Placental epithelial cell (primary cell): Measurements from ENCODE around the gene FAM167B. TPM values are rescaled to one million over a fixed set of nuclear protein-coding genes. Genes with fewer than 3 reads are reported as not detected.

Experiments
- small RNA-seq: library from RNA; depleted of rRNA; stranded (forward); fragments of <200 nt; gene quantifications from one replicate; pipeline ENCODE3, GENCODE V24; 2012
- total RNA-seq: library from RNA; depleted of rRNA; stranded (reverse); fragments of >200 nt; gene quantifications from 2 replicates; pipeline ENCODE4 v1.2.3, GENCODE V29; 2012

FAM167B gene
- 1.2 TPM in 1 of 2 replicates, not detected in the other for total RNA-seq

GRCh38 chr1:32246888-32247273 lies at the start of gene FAM167B:
Gene FAM167B, plus strand, starts transcription at chr1:32247222. Its CDS starts 200 bp downstream, at chr1:32247422.

GRCh38 chr1:32200226-32201010 lies 46.6 kb upstream of the FAM167B start, which contains the start of gene CCDC28B:
Gene CCDC28B, plus strand, starts transcription at chr1:32200595. Its CDS starts 1,341 bp downstream, at chr1:32201936.

DNA sequence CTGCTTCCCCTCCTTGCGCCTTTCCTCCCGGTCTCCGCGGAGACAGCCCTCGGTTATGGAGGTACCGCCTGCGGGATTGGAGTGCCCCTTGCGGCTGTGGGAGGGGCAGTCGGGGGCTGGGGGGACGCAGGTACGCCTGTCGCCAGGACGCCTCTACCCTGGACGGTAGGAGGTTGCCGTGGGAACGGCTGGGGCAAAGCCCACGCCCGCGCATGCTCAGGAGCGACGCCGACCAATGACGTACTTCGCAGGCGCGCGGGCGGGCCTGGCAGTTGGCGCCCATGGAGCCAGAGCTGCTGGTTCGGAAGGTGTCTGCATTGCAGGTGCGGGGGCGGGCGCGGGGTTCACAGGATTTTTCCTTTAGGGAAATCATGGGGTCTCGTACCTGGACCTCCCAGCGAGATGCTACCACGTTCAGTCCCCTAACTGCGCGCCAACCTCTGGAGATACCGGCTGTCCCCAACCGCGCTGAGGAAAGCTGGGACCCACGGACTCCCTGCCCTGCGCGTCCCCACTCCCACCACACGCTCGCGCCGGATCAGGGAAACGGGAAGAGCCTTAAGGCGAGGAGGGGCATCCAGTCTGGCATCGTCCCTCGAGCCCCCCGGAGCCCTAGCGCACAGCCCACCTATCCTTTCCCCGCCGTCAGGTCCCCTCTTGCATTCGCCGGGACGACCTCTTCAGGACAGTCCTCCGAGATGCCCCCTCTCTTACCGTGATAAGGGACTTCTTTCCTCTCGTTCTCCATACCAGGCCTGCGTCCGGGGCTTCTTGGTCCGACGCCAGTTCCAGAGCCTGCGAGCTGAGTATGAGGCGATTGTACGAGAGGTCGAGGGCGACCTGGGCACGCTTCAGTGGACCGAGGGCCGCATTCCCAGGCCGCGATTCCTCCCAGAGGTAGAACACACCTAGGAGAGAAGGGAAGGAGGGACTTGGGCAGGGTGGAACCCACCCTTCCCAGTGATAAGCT lies 41.3 kb upstream of the FAM167B start, which contains the start of gene IQCC:
IQCC (plus strand) TSS at position 271 of the 970 bp plus-strand sequence; CDS start at position 282, 11 bp downstream.

GRCh38 chr1:32208891-32209328 lies 38.1 kb upstream of the FAM167B start, which contains the start of gene DCDC2B:
Gene DCDC2B, plus strand, starts transcription at chr1:32209089. Its CDS starts 5 bp downstream, at chr1:32209094.

GRCh38 chr1:32221980-32222755 lies 24.9 kb upstream of the FAM167B start, which contains the start of the genes EIF3I and TMEM234:
Gene EIF3I, plus strand, starts transcription at chr1:32222407. Its CDS starts 35 bp downstream, at chr1:32222442.
Gene TMEM234, minus strand, starts transcription at chr1:32222353. Its CDS starts 31 bp downstream, at chr1:32222322.

GRCh38 chr1:32250893-32251716 lies 4.1 kb downstream of the FAM167B start, which contains the start of gene LCK:
Gene LCK, plus strand, starts transcription at chr1:32251265. Its CDS starts 23,065 bp downstream, at chr1:32274330.

GRCh38 chr1:32291708-32292538 lies 44.9 kb downstream of the FAM167B start, which contains the start of gene HDAC1:
Gene HDAC1, plus strand, starts transcription at chr1:32292083. Its CDS starts 87 bp downstream, at chr1:32292170.

Small RNA genes lying within 50 kb of the gene (small RNA-seq; reads per million reads assigned to genes)
- gene RF00017 (not detected), gene RF00019 (not detected)

Other genes starting within 250 kb of the FAM167B start
- gene KHDRBS1, start 233.4 kb upstream of the FAM167B start, total RNA-seq, result 49.5 and 52.6 TPM in 2 replicates
- 6.3 and 8.9 TPM in 2 replicates for gene TMEM39B, start 174.3 kb upstream of the FAM167B start, total RNA-seq
- 40.0 and 65.5 TPM in 2 replicates for gene KPNA6, start 139.2 kb upstream of the FAM167B start, total RNA-seq
- 53.4 and 62.5 TPM in 2 replicates for gene TXLNA, start 67.5 kb upstream of the FAM167B start, total RNA-seq
- gene CCDC28B, start 46.6 kb upstream of the FAM167B start, total RNA-seq, result 12.5 and 18.1 TPM in 2 replicates
- gene IQCC, start 41.6 kb upstream of the FAM167B start, total RNA-seq, result 0.54 and 0.79 TPM in 2 replicates
- not detected in 2 replicates for gene DCDC2B, start 38.1 kb upstream of the FAM167B start, total RNA-seq
- 19.4 and 29.1 TPM in 2 replicates for gene TMEM234, start 24.9 kb upstream of the FAM167B start, total RNA-seq
- gene EIF3I, start 24.8 kb upstream of the FAM167B start, total RNA-seq, result 163 and 360 TPM in 2 replicates
- gene LCK, start 4.0 kb downstream of the FAM167B start, total RNA-seq, result 1.2 and 2.4 TPM in 2 replicates
- 72.1 and 80.5 TPM in 2 replicates for gene HDAC1, start 44.9 kb downstream of the FAM167B start, total RNA-seq
- gene MARCKSL1, start 89.0 kb downstream of the FAM167B start, total RNA-seq, result 11.0 and 43.6 TPM in 2 replicates
- gene FAM229A, start 115.3 kb downstream of the FAM167B start, total RNA-seq, result 2.4 and 3.9 TPM in 2 replicates
- 0.39 TPM in 1 of 2 replicates, not detected in the other for gene TSSK3, start 115.3 kb downstream of the FAM167B start, total RNA-seq
- gene BSDC1, start 147.2 kb downstream of the FAM167B start, total RNA-seq, result 68.7 and 76.1 TPM in 2 replicates
- 0.22 and 0.79 TPM in 2 replicates for gene ZBTB8B, start 217.8 kb downstream of the FAM167B start, total RNA-seq